ENCODE measurements around the gene KRTAP10-3. TPM values are rescaled to one million over a fixed set of nuclear protein-coding genes. Genes with fewer than 3 reads are reported as not detected.

KRTAP10-3 gene
- polyA plus RNA-seq, 1 of the 3 experiments (the other 2 are of a cell fraction): not detected

GRCh38 chr21:44566403-44566802 lies 7.8 kb upstream of the KRTAP10-3 start:
- no peak for TF ChIP-seq EP300 (IDR thresholded peaks at IDR 0.05; ENCODE audit: borderline replicate concordance in 1 of 2, low read depth in 1 of 2, low read length in 1 of 2)
- TF ChIP-seq USF1 (IDR thresholded peaks at IDR 0.05; ENCODE audit: borderline replicate concordance, low read depth): no peak
- no peak for TF ChIP-seq NRF1 (IDR thresholded peaks at IDR 0.05; ENCODE audit: low read depth, low read length)
- no peak for TF ChIP-seq RAD21 (IDR thresholded peaks at IDR 0.05; ENCODE audit: low read length)
- no peak for TF ChIP-seq RFX5 (IDR thresholded peaks at IDR 0.05; ENCODE audit: low read length)
- TF ChIP-seq, protein P1, sequence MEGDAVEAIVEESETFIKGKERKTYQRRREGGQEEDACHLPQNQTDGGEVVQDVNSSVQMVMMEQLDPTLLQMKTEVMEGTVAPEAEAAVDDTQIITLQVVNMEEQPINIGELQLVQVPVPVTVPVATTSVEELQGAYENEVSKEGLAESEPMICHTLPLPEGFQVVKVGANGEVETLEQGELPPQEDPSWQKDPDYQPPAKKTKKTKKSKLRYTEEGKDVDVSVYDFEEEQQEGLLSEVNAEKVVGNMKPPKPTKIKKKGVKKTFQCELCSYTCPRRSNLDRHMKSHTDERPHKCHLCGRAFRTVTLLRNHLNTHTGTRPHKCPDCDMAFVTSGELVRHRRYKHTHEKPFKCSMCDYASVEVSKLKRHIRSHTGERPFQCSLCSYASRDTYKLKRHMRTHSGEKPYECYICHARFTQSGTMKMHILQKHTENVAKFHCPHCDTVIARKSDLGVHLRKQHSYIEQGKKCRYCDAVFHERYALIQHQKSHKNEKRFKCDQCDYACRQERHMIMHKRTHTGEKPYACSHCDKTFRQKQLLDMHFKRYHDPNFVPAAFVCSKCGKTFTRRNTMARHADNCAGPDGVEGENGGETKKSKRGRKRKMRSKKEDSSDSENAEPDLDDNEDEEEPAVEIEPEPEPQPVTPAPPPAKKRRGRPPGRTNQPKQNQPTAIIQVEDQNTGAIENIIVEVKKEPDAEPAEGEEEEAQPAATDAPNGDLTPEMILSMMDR (IDR thresholded peaks at IDR 0.05): no peak
- no peak for TF ChIP-seq NFIC (IDR thresholded peaks at IDR 0.05; ENCODE audit: borderline replicate concordance)
- TF ChIP-seq FOSL2 (IDR thresholded peaks at IDR 0.05; ENCODE audit: borderline replicate concordance, low read depth): no peak
- no peak for TF ChIP-seq FOXJ3 (CRISPR knock-in tag; IDR thresholded peaks at IDR 0.05)
- CTCF ChIA-PET: interaction anchor here (1.0 kb wide), 1 partner anchor 227 kb away, joined by 3 read pairs; no protein-coding TSS in a partner anchor
- no peak overlapping the region for H3K4me2 ChIP-seq
- WGBS (ENCODE audit: low lambda C conversion rate): 2% methylated on average over 1 of the region's 1 CpG
- no peaks in the 10 kb centered on the region for H3K4me1 ChIP-seq (ENCODE audit: control insufficient read depth in 1 of 2, insufficient read depth in 2 of 2, low read depth in 1 of 2, low read length in 1 of 2)
- no peak overlapping the region for H3K4me3 ChIP-seq (ENCODE audit: low read depth in 2 of 2, low read length in 1 of 2)
- H2AFZ ChIP-seq (ENCODE audit: low read depth): no peak overlapping the region
- H3K79me2 ChIP-seq (ENCODE audit: insufficient read depth): no peaks in the 10 kb centered on the region
- H3K9me3 ChIP-seq: no peaks in the 10 kb centered on the region
- POLR2A ChIA-PET: no interaction called here
- H4K20me1 ChIP-seq (ENCODE audit: insufficient read depth): no peaks in the 10 kb centered on the region
- no peak overlapping the region for H3K9ac ChIP-seq
- DNase-seq: no peak
- H3K9me2 ChIP-seq: no peaks in the 10 kb centered on the region
- peaks cover 19% of the 10 kb centered on the region; the same call in 1 of the 2 replicates for H3K27me3 ChIP-seq (ENCODE audit: insufficient read depth)
- H3K36me3 ChIP-seq (replicated peaks in 1 of 2; ENCODE audit: control insufficient read depth in 1 of 2, insufficient read depth in 2 of 2, low read length in 1 of 2): no peaks in the 10 kb centered on the region
- H3F3A ChIP-seq (replicated peaks; ENCODE audit: insufficient read depth): no peaks in the 10 kb centered on the region
- no peak overlapping the region for H3K27ac ChIP-seq (ENCODE audit: low read depth in 2 of 2, low read length in 1 of 2)

DNA sequence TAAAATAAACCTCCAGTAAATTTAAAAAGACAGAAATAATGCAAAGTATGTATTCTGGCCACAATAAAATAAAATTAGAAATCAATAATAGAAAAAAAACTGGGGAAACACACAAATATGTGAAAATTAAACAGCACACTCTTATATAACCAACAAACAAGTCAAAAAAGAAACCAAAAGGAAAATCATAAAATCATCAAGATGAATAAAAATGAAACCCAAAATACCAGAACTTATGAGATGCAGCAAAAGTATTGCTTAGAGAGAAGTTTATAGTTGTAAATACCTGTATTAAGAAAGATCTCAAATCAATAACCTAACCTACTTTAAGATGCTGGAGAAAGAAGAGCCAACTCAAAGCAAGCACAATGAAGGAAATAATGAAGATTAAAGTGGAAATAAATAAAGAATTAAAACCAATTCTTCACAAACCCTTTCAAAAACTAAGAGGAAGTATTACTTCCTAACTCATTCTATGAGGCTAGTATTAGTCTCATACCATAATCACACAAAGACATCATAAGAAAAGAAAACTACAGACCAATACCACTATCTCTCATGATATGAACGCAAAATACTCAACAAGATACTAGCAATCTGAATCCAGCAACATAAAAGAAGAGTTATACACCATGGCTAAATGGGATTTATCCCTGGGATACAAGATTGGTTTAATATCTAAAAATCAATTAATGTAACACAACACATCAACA lies 6.4 kb upstream of the KRTAP10-3 start:
- H3F3A ChIP-seq (replicated peaks; ENCODE audit: insufficient read depth): no peaks in the 10 kb centered on the region
- WGBS (ENCODE audit: low lambda C conversion rate): 0% methylated on average over 1 of the region's 1 CpG
- no peaks in the 10 kb centered on the region for H3K9me3 ChIP-seq
- no peaks in the 10 kb centered on the region for H3K9me2 ChIP-seq
- CTCF ChIA-PET: no interaction called here
- POLR2A ChIA-PET: no interaction called here
- H2AFZ ChIP-seq (ENCODE audit: low read depth): no peak overlapping the region
- no peak overlapping the region for H3K27ac ChIP-seq (ENCODE audit: low read depth in 2 of 2, low read length in 1 of 2)
- DNase-seq: no peak
- no peaks in the 10 kb centered on the region for H3K36me3 ChIP-seq (replicated peaks in 1 of 2; ENCODE audit: control insufficient read depth in 1 of 2, insufficient read depth in 2 of 2, low read length in 1 of 2)
- H3K4me2 ChIP-seq: no peak overlapping the region
- H3K4me3 ChIP-seq (ENCODE audit: low read depth in 2 of 2, low read length in 1 of 2): no peak overlapping the region
- H4K20me1 ChIP-seq (ENCODE audit: insufficient read depth): no peaks in the 10 kb centered on the region
- H3K4me1 ChIP-seq (ENCODE audit: control insufficient read depth in 1 of 2, insufficient read depth in 2 of 2, low read depth in 1 of 2, low read length in 1 of 2): no peaks in the 10 kb centered on the region
- no peaks in the 10 kb centered on the region for H3K79me2 ChIP-seq (ENCODE audit: insufficient read depth)
- peaks cover 6% of the 10 kb centered on the region; the same call in 1 of the 2 replicates for H3K27me3 ChIP-seq (ENCODE audit: insufficient read depth)
- H3K9ac ChIP-seq: no peak overlapping the region
- TF ChIP-seq USF1 (IDR thresholded peaks at IDR 0.05; ENCODE audit: borderline replicate concordance, low read depth) (no peak), POLR2AphosphoS5 (IDR thresholded peaks at IDR 0.05; ENCODE audit: low read depth, low read length) (no peak), TAF1 (IDR thresholded peaks at IDR 0.05; ENCODE audit: borderline replicate concordance, low read depth, low read length) (no peak), RAD21 (IDR thresholded peaks at IDR 0.05; ENCODE audit: low read length) (no peak), GATA2 (CRISPR knock-in tag; IDR thresholded peaks at IDR 0.05) (no peak), TCF12 (IDR thresholded peaks at IDR 0.05) (no peak), GABPA (IDR thresholded peaks at IDR 0.05; ENCODE audit: low read depth) (no peak), USF2 (IDR thresholded peaks at IDR 0.05; ENCODE audit: borderline replicate concordance, low read depth, low read length) (no peak), PBX3 (IDR thresholded peaks at IDR 0.05) (no peak), SMC3 (IDR thresholded peaks at IDR 0.05; ENCODE audit: low read depth, low read length) (no peak), RFX5 (IDR thresholded peaks at IDR 0.05; ENCODE audit: low read length) (no peak), EZH2phosphoT487 (IDR thresholded peaks at IDR 0.05; ENCODE audit: borderline replicate concordance, low read depth) (no peak)
- TF ChIP-seq, protein P1 (IDR thresholded peaks at IDR 0.05): no peak

Measured in SK-N-SH (cell line).